ENCODE measurements around the gene PRC1. TPM values are rescaled to one million over a fixed set of nuclear protein-coding genes. Genes with fewer than 3 reads are reported as not detected.

Gene PRC1
- total RNA-seq, 1 experiment from 2014 or later: 75.7 TPM

- Histone ChIP-seq H3K27me3 (ENCODE audit: insufficient read depth, low read length) (no peaks in the 10 kb centered on the region), H2BK15ac (ENCODE audit: low read depth, low read length) (no peak overlapping the region), H2BK20ac (ENCODE audit: low read depth, low read length, poor library complexity, severe bottlenecking) (no peak overlapping the region), H3K56ac (ENCODE audit: insufficient read length, low read depth, low read length) (no peak overlapping the region), H3K14ac (ENCODE audit: insufficient read depth, low read length) (no peak overlapping the region), H4K20me1 (ENCODE audit: control insufficient read depth, insufficient read depth, insufficient read length) (no peaks in the 10 kb centered on the region), H2BK120ac (ENCODE audit: low read depth, low read length, poor library complexity, severe bottlenecking) (no peak overlapping the region), H3K9ac (ENCODE audit: extremely low read depth, insufficient read length, low read length) (no peak overlapping the region), H4K8ac (replicated peaks; ENCODE audit: insufficient read length, low read depth, low read length) (no peak overlapping the region), H3K23me2 (ENCODE audit: insufficient read length, low read depth, low read length, poor library complexity, severe bottlenecking) (peaks cover 11% of the 10 kb centered on the region), H3K27ac (ENCODE audit: insufficient read length, low read depth, low read length) (no peak overlapping the region), H2BK12ac (ENCODE audit: insufficient read length, low read depth, low read length) (no peak overlapping the region), H3T11ph (ENCODE audit: low read length) (no peak overlapping the region), H4K91ac (ENCODE audit: insufficient read length, low read depth, low read length) (no peak overlapping the region), H3K23ac (ENCODE audit: insufficient read length, low read depth, low read length) (no peak overlapping the region), H2AFZ (ENCODE audit: low read length) (no peak overlapping the region), H3K4me1 (ENCODE audit: insufficient read depth, low read length) (peaks cover 6% of the 10 kb centered on the region; the same call in 1 of the 2 replicates), H3K79me2 (ENCODE audit: insufficient read depth, low read length) (no peaks in the 10 kb centered on the region; the same call in 1 of the 2 replicates), H3K4me2 (ENCODE audit: insufficient read depth, insufficient read length, low read length) (no peak overlapping the region), H2BK5ac (ENCODE audit: insufficient read length, low read length) (no peak overlapping the region), H3K4ac (ENCODE audit: low read depth, low read length) (no peak overlapping the region), H3K18ac (ENCODE audit: insufficient read length, low read depth, low read length) (no peak overlapping the region), H2AK5ac (ENCODE audit: insufficient read length, low read length) (no peak overlapping the region), H3K9me3 (ENCODE audit: control insufficient read depth, low read depth, low read length) (no peaks in the 10 kb centered on the region), H3K79me1 (ENCODE audit: insufficient read depth, low read depth, low read length, poor library complexity, severe bottlenecking) (no peaks in the 10 kb centered on the region), H4K5ac (ENCODE audit: insufficient read length, low read depth, low read length) (no peak overlapping the region)
- Mint-ChIP-seq H3K36me3 (ENCODE audit: insufficient read depth in 1 of 3, low read depth in 3 of 3) (peaks cover 0 to 3% (median 0%) of the 10 kb centered on the region in 3 experiments; a peak in 1 of 7 replicates), H3K4me3 (peak overlapping the region in 1 of 2 experiments; percentile 14; a peak in 2 of 5 replicates), H3K9me3 (no peaks in the 10 kb centered on the region), H3K27me3 (ENCODE audit: low read depth) (no peaks in the 10 kb centered on the region), H3K4me1 (peaks cover 16% of the 10 kb centered on the region in 2 experiments), H3K27ac (no peak overlapping the region)
- TF ChIP-seq CTCF (conservative IDR thresholded peaks at IDR 0.05): no peak
- WGBS (ENCODE audit: extremely low coverage, insufficient read length, low lambda C conversion rate): no CpG with 5 or more reads among the region's 7 CpGs
- DNase-seq: no peak
Measured at GRCh38 chr15:91023720-91024119, 29.4 kb upstream of the PRC1 start.

All from H9 (cell line).